SH-SY5Y (cell line): ENCODE measurements around the gene COBL.

Experiments
- GATA2 ChIP-seq: IDR thresholded peaks from 2 replicates; pipeline ENCODE4 v1.6.1; 2011; ENCODE audit warnings: mild to moderate bottlenecking, low read depth, low read length
- GATA3 ChIP-seq: IDR thresholded peaks from 2 replicates; pipeline ENCODE4 v1.6.1; 2011; ENCODE audit warnings: low read depth, mild to moderate bottlenecking, low read length, moderate library complexity

DNA sequence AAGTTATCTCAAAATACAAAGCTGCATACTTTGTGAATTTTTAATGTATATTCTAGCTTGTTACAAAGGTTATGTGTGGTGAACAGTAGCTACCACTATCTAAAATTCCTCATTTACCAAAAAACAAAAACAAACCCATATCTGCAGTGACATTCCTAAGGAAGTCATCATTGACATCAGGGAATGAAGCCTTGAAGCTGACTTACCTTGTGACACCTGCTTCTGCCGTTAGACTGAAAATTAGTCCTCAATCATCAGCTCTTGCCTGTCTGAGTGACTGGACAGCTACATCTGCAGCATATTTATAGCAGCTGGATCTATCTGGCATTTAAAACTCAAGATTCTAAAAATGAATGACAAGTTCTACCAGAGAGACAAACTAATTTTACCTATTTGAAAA is 43.2 kb downstream of the COBL start:
- TF ChIP-seq GATA2 (no peak), GATA3 (no peak)
